Gastrocnemius medialis (tissue), 4 donors: ENCODE data around the gene TXNRD2.

ENCODE experiments used
- POLR2A ChIP-seq, 2 donors: fragments of 450-650 bp; IDR thresholded peaks; one replicate each; pipeline ENCODE4 v1.6.1; 2017; ENCODE audit warnings: antibody characterized with exemption in 2 of 2, mild to moderate bottlenecking in 2 of 2, moderate library complexity in 2 of 2
- TF ChIP-seq, protein P1 (sequence below), 5 experiments: fragments of 450-650 bp in 3 of 5; fragments of 200-600 bp in 2 of 5; sonication (generic) in 2 of 5; IDR thresholded peaks in 4 of 5; conservative IDR thresholded peaks in 1 of 5; 1 replicate in 4 of 5; 2 replicates in 1 of 5; pipeline ENCODE4 v1.5.1; 2016 to 2019; ENCODE audit warnings: antibody characterized with exemption in 5 of 5, mild to moderate bottlenecking in 3 of 5, moderate library complexity in 3 of 5

DNA sequence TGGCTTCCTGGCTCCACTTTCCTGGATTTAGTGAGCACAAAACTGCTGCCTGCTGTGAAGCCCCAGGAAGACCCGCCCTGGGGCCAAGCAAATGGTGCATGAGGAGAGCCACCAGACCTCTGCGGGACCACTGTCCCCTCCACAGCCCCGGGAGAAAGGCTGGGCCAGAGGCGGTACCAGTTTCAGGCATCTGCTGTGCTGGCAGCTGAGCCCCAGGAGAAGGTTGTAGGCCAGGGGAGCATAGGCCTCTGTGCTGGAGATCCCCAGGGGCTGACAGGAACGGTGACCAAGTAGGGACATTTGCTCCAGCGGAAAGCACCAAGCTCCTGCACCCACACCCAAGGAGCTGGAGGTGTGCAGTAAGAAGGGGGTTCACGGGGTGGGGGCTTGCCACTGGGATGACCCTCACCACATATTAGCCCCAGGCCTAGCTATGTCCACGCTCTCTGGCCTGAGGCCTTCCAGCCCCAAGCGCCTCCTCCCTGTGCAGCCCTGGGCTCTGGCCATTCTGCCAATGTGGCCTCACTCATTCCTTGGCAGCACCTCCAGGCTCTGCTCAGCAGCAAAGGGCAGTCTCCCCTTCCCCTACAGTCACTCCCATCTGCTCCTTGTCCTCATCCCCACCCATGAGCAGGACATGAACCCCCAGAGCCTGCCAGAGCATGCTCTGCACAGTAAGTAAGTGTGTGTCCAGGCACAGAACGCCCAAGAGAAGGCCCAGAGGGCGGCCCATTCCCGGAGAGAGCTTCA lies 24.1 kb downstream of the TXNRD2 start:
- no peak for TF ChIP-seq POLR2A (IDR thresholded peaks at IDR 0.05)
- TF ChIP-seq, protein P1, sequence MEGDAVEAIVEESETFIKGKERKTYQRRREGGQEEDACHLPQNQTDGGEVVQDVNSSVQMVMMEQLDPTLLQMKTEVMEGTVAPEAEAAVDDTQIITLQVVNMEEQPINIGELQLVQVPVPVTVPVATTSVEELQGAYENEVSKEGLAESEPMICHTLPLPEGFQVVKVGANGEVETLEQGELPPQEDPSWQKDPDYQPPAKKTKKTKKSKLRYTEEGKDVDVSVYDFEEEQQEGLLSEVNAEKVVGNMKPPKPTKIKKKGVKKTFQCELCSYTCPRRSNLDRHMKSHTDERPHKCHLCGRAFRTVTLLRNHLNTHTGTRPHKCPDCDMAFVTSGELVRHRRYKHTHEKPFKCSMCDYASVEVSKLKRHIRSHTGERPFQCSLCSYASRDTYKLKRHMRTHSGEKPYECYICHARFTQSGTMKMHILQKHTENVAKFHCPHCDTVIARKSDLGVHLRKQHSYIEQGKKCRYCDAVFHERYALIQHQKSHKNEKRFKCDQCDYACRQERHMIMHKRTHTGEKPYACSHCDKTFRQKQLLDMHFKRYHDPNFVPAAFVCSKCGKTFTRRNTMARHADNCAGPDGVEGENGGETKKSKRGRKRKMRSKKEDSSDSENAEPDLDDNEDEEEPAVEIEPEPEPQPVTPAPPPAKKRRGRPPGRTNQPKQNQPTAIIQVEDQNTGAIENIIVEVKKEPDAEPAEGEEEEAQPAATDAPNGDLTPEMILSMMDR (IDR thresholded peaks at IDR 0.05 in 4 of 5, conservative IDR thresholded peaks at IDR 0.05 in 1 of 5), result no peak
